Urothelium cell line (cell line): ENCODE measurements around the gene ABCA6.

Experiments
- DNase-seq: peaks from one replicate; pipeline ENCODE4 v3.0.0; 2011; ENCODE audit warnings: low spot score, mixed read lengths
- FAIRE-seq: peaks from 2 replicates; lab custom pipeline; 2011; peaks lifted over from hg19 to GRCh38; lab: Jason Lieb, UNC

Gene ABCA6

DNA sequence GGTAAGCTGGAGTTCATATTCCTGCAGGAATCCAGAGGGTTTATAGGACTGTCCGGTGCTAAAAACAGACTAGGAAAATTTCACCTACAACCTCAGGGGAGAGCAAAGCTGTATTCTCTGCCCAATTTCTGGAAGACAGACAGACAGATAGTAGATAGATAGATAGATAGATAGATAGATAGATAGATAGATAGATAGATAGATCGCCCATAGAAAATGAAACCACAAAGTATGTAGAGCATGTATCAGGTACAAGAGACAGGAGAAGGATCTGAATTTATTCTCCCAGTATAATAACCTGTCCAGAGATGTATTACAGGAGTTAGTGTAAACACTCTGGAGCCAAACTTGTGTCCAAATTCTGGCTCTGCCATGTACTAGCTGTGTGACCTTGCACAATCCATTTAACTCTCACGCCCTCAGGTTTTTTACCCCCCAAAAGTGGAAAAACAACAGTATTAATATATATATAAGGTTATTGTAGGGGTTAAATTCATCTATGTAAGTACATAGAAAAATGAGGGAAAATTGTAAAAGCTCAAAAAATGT lies 2.1 kb upstream of the ABCA6 start:
- DNase-seq (no peak), FAIRE-seq (no peak)

DNA sequence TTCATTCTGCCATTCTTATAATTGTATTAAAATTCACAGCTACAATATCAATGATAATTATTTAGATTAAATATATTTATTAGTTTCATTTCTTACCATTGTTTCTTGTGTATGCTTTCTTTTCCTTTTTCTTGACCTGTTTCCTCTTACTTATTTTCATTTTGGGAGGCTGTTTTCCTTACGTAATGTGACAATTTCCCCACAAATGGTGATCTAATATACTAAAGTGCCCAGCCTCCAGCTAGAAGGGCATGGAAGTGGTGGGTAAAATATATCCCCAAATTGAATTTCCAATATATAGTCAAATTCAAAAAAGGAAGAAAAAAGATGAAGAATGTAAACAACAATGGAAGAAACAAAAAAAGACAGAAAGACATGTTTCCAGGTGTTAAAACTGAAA lies 1.5 kb upstream of the ABCA6 start:
- DNase-seq (no peak), FAIRE-seq (no peak)

DNA sequence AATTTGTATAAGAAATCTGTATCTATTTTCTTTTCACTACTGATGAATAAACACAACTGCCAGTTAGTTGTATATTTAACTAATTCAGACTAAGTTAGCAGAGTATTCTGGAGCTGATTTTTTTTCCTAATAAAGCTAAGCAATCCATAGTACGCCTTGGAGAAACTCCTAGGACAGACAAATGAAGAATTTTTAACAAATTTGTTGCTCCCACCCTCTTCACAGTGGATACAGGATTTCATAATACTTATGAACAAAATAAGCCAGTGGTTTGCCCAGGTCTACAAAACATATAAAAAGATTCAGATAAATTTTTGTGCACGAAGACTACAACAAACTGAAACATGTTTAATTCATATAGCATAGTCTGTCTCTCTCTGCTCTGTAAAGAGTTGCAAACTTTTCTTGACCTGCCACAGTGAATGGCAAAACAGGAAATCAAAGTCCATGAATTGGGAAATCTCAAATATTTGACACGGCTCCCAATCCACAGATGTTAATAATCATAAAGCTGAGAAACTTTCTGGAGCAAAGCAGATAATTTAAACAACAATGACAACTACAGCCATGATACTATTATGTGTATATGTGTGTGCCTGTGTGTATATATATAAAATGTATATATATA lies 594 bp upstream of the ABCA6 start:
- FAIRE-seq: no peak
- no peak for DNase-seq

DNA sequence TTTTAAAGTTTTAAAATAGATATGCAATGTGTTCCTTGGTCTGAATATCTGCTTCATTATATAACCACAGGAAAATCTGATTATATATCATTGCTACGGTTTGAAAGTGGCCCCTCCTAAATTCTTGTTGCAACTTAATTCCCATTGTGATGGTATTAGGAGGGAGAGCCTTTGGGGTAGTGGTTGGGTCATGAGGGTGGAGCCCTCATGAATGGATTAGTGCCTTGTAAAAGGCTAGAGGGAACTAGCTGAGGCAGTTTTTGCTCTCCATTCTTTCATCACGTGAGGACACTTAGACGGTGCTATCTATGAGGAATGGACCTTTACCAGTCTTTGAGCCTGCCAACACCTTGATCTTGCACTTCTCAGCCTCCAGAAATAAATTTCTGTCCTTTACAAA lies 7.6 kb downstream of the ABCA6 start:
- FAIRE-seq (no peak), DNase-seq (no peak)

DNA sequence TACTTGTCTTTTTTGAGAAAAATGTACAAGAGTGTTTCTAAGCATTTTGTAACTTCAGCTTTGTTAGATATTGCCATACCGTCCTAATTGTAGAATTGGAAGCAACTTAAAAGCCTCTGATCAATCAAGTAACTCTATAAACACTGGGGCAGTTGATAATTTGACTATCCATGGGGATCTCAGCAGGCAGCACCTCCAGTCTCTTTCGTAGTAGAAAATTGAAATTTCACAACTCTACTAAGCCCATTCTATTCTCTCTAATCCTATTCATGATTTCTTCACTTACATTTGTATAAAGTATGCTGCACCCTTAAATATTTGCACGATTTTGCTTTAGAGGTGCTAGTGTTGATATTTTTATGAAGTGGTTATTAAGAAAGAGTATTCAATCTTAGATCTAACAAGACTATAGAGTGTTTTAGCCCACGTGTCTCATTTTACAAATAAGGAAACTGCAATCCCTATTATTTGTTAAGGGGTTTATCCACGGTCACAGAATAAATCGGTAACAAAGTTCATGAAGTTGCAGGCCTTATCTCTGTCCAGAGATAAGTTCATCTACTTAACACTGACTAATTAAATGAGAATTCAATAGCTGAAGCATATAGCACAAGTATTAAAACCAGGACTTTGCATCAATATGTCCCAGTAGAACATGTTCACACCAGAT lies 10.9 kb downstream of the ABCA6 start:
- no peak for FAIRE-seq
- no peak for DNase-seq

- FAIRE-seq: no peak
- no peak for DNase-seq
These were observed 18.1 kb downstream of the ABCA6 start for GRCh38 chr17:69123626-69124025.

GRCh38 chr17:69122065-69122464 lies 19.6 kb downstream of the ABCA6 start:
- FAIRE-seq (no peak), DNase-seq (no peak)

- FAIRE-seq (no peak), DNase-seq (no peak)
These were observed 23.6 kb downstream of the ABCA6 start for GRCh38 chr17:69117855-69118784.

- FAIRE-seq: no peak
- no peak for DNase-seq
These were observed 29.9 kb downstream of the ABCA6 start for GRCh38 chr17:69111794-69112193.

DNA sequence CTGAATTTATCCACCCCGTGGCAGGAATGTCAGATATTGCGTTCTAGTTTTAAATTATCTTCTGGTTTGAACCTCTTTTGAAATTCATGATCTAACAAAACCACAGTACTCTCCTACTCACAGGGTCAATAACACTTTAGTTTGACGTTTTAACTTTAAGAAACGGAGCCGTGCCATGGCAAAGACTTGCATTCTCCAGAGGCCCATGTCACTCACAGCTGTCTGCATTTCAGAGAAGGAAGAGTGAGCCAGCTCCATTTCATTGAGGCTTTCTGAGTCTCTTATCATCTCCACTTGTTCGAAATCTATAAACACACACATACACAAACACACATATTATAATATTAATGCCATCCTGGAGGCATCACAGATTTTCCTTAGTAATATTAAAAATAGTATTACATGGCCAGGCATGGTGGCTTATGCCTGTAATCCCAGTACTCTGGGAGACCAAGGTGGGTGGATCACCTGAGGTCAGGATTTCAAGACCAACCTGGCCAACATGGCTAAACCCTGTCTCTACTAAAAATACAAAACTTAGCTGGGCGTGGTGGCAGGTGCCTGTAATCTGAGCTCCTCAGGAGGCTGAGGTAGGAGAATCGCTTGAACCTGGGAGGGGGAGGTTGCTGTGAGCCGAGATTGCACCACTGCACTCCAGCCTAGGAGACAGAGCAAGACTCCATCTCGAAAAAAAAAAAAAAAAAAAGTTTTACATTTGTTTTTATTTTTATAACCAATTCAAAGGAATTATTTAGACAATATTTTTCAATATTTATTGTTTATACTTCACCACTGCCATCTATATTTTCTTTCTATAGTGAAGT lies 35.6 kb downstream of the ABCA6 start:
- DNase-seq (no peak), FAIRE-seq (no peak)

DNA sequence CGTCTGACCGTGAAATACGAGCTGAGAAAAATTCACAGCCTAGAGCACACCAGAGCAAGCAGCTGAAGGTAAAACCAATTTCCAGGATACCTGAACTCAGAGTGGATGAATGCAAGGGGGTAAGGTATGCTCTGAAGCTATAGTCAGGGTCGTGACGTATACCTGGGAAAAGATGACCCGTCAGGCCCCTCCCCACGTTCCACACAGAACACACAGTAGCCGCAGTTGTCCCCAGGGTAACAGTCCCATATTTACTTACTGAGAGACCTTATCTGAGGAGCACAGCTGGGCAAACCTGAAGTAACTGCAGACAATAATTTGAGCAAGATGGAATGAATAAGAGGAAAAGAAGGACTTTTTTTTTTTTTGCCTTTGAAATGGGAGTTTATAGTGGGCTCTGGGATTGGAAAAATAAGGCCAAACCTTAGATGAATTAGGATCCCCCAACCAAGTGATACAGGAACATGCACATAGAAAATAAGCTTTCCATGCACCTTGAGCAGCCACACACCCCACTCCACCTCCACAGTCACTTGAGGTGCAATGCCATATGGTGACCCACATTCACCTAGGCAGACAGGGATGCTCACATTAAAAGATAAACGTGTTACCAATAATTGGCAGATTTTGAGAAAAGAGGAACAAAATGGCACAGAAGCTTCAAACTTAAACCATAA lies 38.0 kb downstream of the ABCA6 start:
- no peak for DNase-seq
- no peak for FAIRE-seq

DNA sequence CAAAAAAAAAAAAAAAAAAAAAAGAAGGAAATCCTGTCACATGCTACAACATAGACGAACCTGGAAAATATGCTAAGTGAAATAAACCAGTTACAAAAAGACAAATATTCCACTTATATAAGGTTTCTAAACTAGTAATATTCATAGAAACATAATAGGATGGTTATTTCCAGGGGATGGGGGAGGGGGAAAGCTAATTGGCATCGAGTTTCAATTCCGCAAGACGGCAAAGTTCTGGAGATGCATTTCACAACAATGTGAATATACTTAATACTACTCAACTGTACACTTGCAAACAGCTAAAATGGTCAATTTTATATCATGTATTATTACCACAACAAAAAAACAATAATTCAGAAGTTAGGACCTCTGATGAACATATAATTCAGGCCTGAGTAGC lies 43.1 kb downstream of the ABCA6 start:
- DNase-seq: no peak
- no peak for FAIRE-seq

DNA sequence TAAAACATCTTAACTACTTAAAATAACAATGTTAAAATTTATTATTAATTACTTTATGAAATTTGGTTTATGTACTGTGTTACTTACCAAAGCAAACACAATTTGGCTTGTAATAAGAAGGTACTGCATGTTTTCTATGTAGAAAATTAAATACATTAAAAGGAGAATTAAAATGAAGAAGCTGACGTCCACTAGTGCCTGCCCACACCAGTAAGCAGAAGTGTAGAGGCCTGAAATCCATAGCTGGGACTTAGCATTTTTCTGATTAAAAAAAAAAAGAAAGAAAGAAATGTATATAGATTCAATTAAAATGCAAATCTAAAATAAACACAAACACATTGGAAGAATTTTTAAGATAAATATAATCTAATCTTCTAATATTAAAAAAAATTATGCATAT lies 45.2 kb downstream of the ABCA6 start:
- DNase-seq (no peak), FAIRE-seq (no peak)

- FAIRE-seq: no peak
- no peak for DNase-seq
These were observed 47.7 kb downstream of the ABCA6 start for GRCh38 chr17:69093995-69094394.

DNA sequence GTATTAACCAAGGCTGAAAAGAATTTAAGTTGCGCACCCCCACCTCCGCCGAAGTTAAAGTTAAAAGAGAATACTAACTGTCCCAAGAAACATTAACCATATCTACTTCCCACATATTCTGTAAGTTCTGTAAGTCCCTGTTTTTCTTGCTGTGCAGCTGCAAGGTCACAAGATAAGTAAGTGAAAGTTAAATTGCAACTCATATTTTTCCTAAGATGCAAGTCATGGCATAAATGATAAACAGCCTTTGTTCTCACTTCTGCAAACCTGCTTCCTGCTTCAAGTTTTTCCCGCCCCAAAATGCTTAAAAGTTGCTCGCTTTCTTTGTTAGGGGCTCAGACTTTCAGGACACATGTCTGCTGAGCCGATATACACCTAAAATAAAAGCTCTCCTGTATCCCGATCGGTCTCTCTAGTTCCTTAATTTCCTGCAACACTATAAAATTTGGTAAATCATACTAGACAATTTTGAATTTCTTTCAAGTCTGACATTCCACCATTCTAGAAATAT lies 48.4 kb downstream of the ABCA6 start:
- DNase-seq: no peak
- FAIRE-seq: no peak

DNA sequence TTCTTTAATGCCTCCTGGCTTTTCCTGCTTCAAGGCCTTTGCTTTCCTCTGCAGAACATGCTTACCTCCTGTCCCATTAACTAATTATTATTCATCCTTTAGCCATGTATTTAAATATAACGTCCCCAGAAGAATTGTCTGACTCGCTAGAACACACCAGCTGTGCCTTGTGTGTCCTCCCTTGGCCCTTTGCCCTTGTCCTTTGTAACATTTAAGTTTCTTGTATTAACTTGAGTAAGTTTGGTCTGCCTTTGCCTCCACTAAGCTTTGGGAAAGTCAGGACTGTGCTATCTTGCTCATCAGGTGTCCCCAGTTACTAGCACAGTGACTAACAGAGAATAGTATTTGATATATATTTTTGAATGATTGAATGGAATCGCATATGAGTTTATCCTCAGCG lies 51.3 kb downstream of the ABCA6 start:
- FAIRE-seq: no peak
- DNase-seq: no peak

DNA sequence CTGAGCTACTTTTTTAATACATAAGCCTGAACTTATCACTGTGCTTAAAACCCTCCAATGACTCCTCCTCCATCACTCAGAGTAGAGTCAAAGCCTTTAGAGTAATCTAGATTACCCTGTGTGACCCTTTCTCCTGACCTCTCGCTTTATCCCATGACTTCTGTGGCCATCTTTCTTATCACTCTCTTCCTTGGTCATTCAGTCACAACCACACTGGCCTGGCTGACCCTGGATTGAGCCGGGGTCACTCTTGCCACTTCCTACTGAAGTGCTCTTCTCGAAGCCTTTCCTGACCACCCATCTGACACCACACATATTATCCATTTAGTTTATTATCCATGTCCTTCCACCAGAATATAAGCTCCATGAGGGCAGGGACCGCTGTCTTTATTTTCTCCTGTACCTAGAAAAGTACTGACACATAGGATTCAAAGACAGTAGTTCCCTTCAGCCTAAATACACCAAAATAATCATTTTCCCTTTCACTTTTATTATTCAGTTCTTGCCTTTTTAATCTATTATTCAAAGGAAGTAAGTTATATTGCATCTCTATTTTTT lies 53.0 kb downstream of the ABCA6 start:
- DNase-seq (no peak), FAIRE-seq (no peak)

DNA sequence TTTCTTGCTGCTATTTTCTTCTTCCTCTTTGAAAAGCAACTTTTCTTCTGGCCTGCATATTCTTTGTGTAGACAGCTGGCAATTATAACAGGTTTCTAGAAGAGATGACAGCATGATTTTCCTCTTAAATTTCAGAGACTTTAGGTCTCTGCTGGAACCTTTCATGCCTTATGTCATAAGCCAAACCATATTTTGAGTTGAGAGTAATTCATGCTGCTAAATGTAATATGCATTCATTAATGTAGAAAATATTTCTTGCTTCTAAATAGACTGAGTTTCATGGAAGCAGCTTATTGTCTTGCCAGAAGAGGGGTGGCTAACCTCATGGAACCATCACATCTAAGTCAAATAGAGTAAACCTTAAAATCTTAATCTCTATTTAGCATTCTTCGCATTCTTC lies 55.1 kb downstream of the ABCA6 start:
- FAIRE-seq: no peak
- no peak for DNase-seq

DNA sequence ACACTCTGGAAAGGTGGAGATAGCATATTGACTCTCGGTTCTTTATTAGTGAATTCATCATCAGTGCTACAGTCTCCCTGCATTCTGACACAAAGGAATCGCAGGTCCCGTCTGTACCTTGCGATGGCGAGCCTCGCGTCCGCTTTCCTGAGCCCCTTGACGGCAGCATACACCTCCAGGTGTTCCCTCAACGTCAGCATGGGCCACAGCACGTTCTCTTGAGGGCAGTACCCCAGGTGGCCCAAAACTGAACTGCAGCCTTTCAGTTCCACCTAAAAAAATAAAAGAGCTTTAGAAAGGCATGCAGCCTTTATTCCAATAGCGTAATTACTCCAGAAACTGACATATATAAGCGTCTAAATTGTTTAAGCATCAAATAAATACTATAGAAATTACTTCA lies 56.8 kb downstream of the ABCA6 start:
- no peak for FAIRE-seq
- DNase-seq: peak; percentile 26

DNA sequence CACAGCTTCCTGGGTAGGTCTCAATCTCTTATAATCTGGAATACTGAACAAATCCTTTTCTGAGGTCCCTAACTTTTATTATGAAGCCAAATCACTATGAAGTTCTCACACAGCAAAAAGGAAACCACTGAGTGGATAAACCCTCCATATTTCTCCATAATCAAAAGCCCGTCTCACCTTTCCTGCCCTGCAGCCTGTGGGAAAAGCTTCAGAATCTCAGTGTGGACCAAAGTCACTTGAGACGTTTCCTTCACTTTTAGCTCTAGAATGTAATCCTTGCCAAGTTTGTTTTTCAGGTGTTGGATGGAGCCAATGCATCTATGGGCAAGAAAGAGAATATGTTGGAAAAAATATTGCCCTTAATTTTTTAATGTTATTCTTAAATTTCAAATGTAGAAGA lies 59.0 kb downstream of the ABCA6 start:
- DNase-seq (no peak), FAIRE-seq (no peak)
